BJ (cell line): ENCODE results near the gene RUNX2. TPM values are rescaled to one million over a fixed set of nuclear protein-coding genes. Genes with fewer than 3 reads are reported as not detected.

Experiments used
- CTCF ChIA-PET: fragments of 350-600 bp; formaldehyde crosslinking; extraction: SDS; loops from one replicate; lab custom pipeline; 2021; ENCODE audit warnings: antibody characterized with exemption, inconsistent platforms; lab: Yijun Ruan, JAX
- POLR2A ChIA-PET: fragments of 300-600 bp; sonication (Branson Sonifier 250); formaldehyde crosslinking; extraction: SDS; loops from one replicate; lab custom pipeline; 2021; ENCODE audit warnings: antibody characterized with exemption; lab: Charles Lee
- DNase-seq: peaks from one replicate; pipeline ENCODE4 v3.0.0-alpha.2; 2011; ENCODE audit warnings: low read depth
- H3K27me3 ChIP-seq: 2 replicates; pipeline ENCODE4 v1.6.0; 2011; ENCODE audit warnings: low read length; ENCODE audit not compliant: control insufficient read depth, insufficient read depth
- H3K36me3 ChIP-seq: 2 replicates; pipeline ENCODE4 v1.5.1; 2011; ENCODE audit warnings: low read length; ENCODE audit not compliant: control insufficient read depth, insufficient read depth
- H3K4me3 ChIP-seq: 2 replicates; pipeline ENCODE4 v1.5.1; 2011; ENCODE audit warnings: low read depth, mild to moderate bottlenecking, control low read depth, low read length
- CTCF ChIP-seq: IDR thresholded peaks from 2 replicates; pipeline ENCODE4 v1.5.1; 2011; ENCODE audit warnings: low read depth, mild to moderate bottlenecking, control low read depth, inconsistent platforms, low read length, moderate library complexity; ENCODE audit not compliant: insufficient read depth
- polyA plus RNA-seq: library from polyadenylated mRNA; depleted of rRNA; stranded (reverse); fragments of >200 nt; gene quantifications from 2 replicates; pipeline ENCODE4 v1.2.3, GENCODE V29; 2011

Gene RUNX2
- polyA plus RNA-seq, 1 experiment: 1.5 TPM

- Histone ChIP-seq H3K36me3 (no peaks in the 10 kb centered on the region), H3K4me3 (no peak overlapping the region), H3K27me3 (no peaks in the 10 kb centered on the region)
- ChIA-PET CTCF (no interaction called here), POLR2A (no interaction called here)
- no peak for TF ChIP-seq CTCF
- no peak for DNase-seq
Observed at GRCh38 chr6:45305546-45305945, 22.6 kb upstream of the RUNX2 start.

DNA sequence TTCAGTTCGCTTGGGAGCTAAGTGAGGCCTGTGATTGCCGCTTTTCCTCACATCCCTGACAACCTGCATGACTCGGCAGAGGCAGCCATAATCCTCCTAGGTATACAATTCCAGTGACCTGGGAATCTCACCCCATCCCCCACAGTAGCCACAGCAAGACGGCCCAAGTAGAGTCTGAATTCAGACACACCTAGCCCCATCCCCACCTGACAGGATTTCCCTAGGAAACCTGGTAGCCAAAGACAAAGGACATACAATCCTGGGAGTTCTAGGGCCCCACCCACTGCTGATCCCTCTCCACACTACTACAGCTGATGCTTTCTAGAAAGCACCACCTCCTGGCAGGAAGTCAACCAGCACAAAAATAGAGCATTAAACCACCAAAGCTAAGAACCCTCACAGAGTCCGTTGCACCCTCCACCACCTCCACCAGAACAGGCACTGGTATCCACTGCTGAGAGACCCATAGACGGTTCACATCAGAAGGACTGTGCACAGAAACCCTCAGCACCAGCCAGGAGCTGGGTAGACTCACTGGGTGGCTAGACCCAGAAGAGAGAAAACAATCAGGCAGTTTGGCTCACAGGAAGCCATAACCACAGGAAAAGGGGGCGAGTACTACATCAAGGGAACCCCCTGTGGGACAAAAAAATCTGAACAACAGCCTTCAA is 17.9 kb upstream of the RUNX2 start:
- CTCF ChIA-PET: interaction anchor here (0.6 to 1.5 kb wide), 3 partner anchors 187 to 613 kb away, joined by 3 to 4 read pairs (median 3); no protein-coding TSS in a partner anchor
- POLR2A ChIA-PET: no interaction called here

DNA sequence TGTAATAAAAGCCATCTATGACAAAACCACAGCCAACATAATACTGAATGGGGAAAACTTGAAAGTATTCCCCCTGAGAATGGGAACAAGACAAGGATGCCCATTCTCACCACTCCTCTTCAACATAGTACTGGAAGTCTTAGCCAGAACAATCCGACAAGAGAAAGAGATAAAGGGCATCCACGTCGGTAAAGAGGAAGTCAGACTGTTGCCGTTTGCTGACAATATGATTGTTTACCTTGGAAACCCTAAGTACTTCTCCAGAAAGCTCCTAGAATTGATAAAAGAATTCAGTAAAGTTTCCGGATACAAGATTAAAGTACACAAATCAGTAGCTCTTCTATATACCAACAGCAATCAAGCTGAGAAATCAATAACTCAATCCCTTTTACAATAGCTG is 14.0 kb upstream of the RUNX2 start:
- CTCF ChIA-PET: no interaction called here
- DNase-seq: no peak
- Histone ChIP-seq H3K27me3 (no peaks in the 10 kb centered on the region), H3K36me3 (no peaks in the 10 kb centered on the region), H3K4me3 (no peak overlapping the region)
- no peak for TF ChIP-seq CTCF
- POLR2A ChIA-PET: no interaction called here

More for the DNA sequence above, 17.9 kb upstream of the RUNX2 start:
- TF ChIP-seq CTCF: no peak
- no peaks in the 10 kb centered on the region for H3K27me3 ChIP-seq
- no peak overlapping the region for H3K4me3 ChIP-seq
- no peak for DNase-seq
- H3K36me3 ChIP-seq: no peaks in the 10 kb centered on the region

GRCh38 chr6:45320349-45320748 is 7.8 kb upstream of the RUNX2 start:
- Histone ChIP-seq H3K36me3 (no peaks in the 10 kb centered on the region), H3K27me3 (no peaks in the 10 kb centered on the region), H3K4me3 (no peak overlapping the region)
- ChIA-PET POLR2A (no interaction called here), CTCF (no interaction called here)
- TF ChIP-seq CTCF: no peak
- no peak for DNase-seq

GRCh38 chr6:45323656-45324224 is 4.4 kb upstream of the RUNX2 start:
- CTCF ChIA-PET: no interaction called here
- TF ChIP-seq CTCF: no peak
- no peaks in the 10 kb centered on the region for H3K36me3 ChIP-seq
- no peak for DNase-seq
- no peaks in the 10 kb centered on the region for H3K27me3 ChIP-seq
- POLR2A ChIA-PET: no interaction called here
- no peak overlapping the region for H3K4me3 ChIP-seq
